H9 (cell line): ENCODE measurements around the gene BMP5. TPM values are rescaled to one million over a fixed set of nuclear protein-coding genes. Genes with fewer than 3 reads are reported as not detected.

ENCODE experiments used
- DNase-seq: peaks from one replicate; pipeline ENCODE4 v3.0.0-alpha.2; 2017
- H2AFZ ChIP-seq: one replicate; pipeline ENCODE4 v1.6.1; 2013; ENCODE audit warnings: mild to moderate bottlenecking, low read length, control low read depth, moderate library complexity
- H2AK5ac ChIP-seq: 2 replicates; pipeline ENCODE4 v1.6.1; 2013; ENCODE audit warnings: low read length, control low read depth, mixed read lengths; ENCODE audit not compliant: insufficient read length
- H2BK120ac ChIP-seq: one replicate; pipeline ENCODE4 v1.6.1; 2013; ENCODE audit warnings: low read depth, mild to moderate bottlenecking, low read length, control low read depth, inconsistent platforms; ENCODE audit not compliant: poor library complexity, severe bottlenecking
- H2BK12ac ChIP-seq: 2 replicates; pipeline ENCODE4 v1.6.1; 2013; ENCODE audit warnings: low read length, control low read depth, mixed read lengths, low read depth; ENCODE audit not compliant: insufficient read length
- H2BK15ac ChIP-seq: 2 replicates; pipeline ENCODE4 v1.6.1; 2013; ENCODE audit warnings: low read depth, low read length, control low read depth
- H2BK20ac ChIP-seq: one replicate; pipeline ENCODE4 v1.6.1; 2013; ENCODE audit warnings: low read depth, mild to moderate bottlenecking, low read length, control low read depth, inconsistent platforms; ENCODE audit not compliant: poor library complexity, severe bottlenecking
- H2BK5ac ChIP-seq: 2 replicates; pipeline ENCODE4 v1.6.1; 2013; ENCODE audit warnings: low read length, control low read depth, mixed read lengths; ENCODE audit not compliant: insufficient read length
- H3K14ac ChIP-seq: 2 replicates; pipeline ENCODE4 v1.6.1; 2013; ENCODE audit warnings: low read length, control low read depth; ENCODE audit not compliant: insufficient read depth
- H3K18ac ChIP-seq: 2 replicates; pipeline ENCODE4 v1.6.1; 2013; ENCODE audit warnings: low read depth, mild to moderate bottlenecking, mixed read lengths, low read length, control low read depth; ENCODE audit not compliant: insufficient read length
- H3K23ac ChIP-seq: 2 replicates; pipeline ENCODE4 v1.6.1; 2013; ENCODE audit warnings: low read length, control low read depth, mixed read lengths, low read depth; ENCODE audit not compliant: insufficient read length
- H3K23me2 ChIP-seq: 2 replicates; pipeline ENCODE4 v1.6.1; 2013; ENCODE audit warnings: low read depth, mild to moderate bottlenecking, mixed read lengths, low read length, control low read depth; ENCODE audit not compliant: insufficient read length, poor library complexity, severe bottlenecking
- H3K27ac ChIP-seq: 2 replicates; pipeline ENCODE4 v1.5.1; 2013; ENCODE audit warnings: low read length, control low read depth, mixed read lengths, low read depth; ENCODE audit not compliant: insufficient read length
- H3K27me3 ChIP-seq: 2 replicates; pipeline ENCODE4 v1.6.1; 2013; ENCODE audit warnings: low read length, control low read depth, inconsistent platforms; ENCODE audit not compliant: insufficient read depth
- H3K4ac ChIP-seq: 2 replicates; pipeline ENCODE4 v1.6.1; 2013; ENCODE audit warnings: low read depth, mild to moderate bottlenecking, control low read depth, inconsistent platforms, low read length, moderate library complexity
- H3K4me1 ChIP-seq: 2 replicates; pipeline ENCODE4 v1.6.1; 2013; ENCODE audit warnings: low read length, control low read depth, inconsistent platforms; ENCODE audit not compliant: insufficient read depth
- H3K4me2 ChIP-seq: 2 replicates; pipeline ENCODE4 v1.6.1; 2013; ENCODE audit warnings: low read length, control low read depth, mixed read lengths; ENCODE audit not compliant: insufficient read length, insufficient read depth
- H3K56ac ChIP-seq: 2 replicates; pipeline ENCODE4 v1.6.1; 2013; ENCODE audit warnings: low read depth, mild to moderate bottlenecking, mixed read lengths, low read length, control low read depth; ENCODE audit not compliant: insufficient read length
- H3K79me1 ChIP-seq: 2 replicates; pipeline ENCODE4 v1.6.1; 2013; ENCODE audit warnings: low read depth, mild to moderate bottlenecking, moderate library complexity, low read length, control low read depth, inconsistent platforms; ENCODE audit not compliant: insufficient read depth, poor library complexity, severe bottlenecking
- H3K79me2 ChIP-seq: 2 replicates; pipeline ENCODE4 v1.6.1; 2013; ENCODE audit warnings: low read length, control low read depth, inconsistent platforms; ENCODE audit not compliant: insufficient read depth
- H3K9ac ChIP-seq: 2 replicates; pipeline ENCODE4 v1.6.1; 2013; ENCODE audit warnings: low read length, control low read depth, mixed read lengths; ENCODE audit not compliant: insufficient read length; ENCODE audit errors: extremely low read depth
- H3K9me3 ChIP-seq: one replicate; pipeline ENCODE4 v1.6.1; 2013; ENCODE audit warnings: low read depth, low read length, inconsistent platforms; ENCODE audit not compliant: control insufficient read depth
- H3T11ph ChIP-seq: one replicate; pipeline ENCODE4 v1.6.1; 2013; ENCODE audit warnings: mild to moderate bottlenecking, low read length, control low read depth, inconsistent platforms
- H4K20me1 ChIP-seq: one replicate; pipeline ENCODE4 v1.6.1; 2013; ENCODE audit not compliant: control insufficient read depth, insufficient read length, insufficient read depth
- H4K5ac ChIP-seq: 2 replicates; pipeline ENCODE4 v1.6.1; 2013; ENCODE audit warnings: low read depth, mild to moderate bottlenecking, mixed read lengths, low read length, control low read depth; ENCODE audit not compliant: insufficient read length
- H4K8ac ChIP-seq: replicated peaks from 2 replicates; pipeline ENCODE4 v1.6.1; 2013; ENCODE audit warnings: low read length, control low read depth, mixed read lengths, low read depth; ENCODE audit not compliant: insufficient read length
- H4K91ac ChIP-seq: 2 replicates; pipeline ENCODE4 v1.6.1; 2013; ENCODE audit warnings: low read depth, mild to moderate bottlenecking, moderate library complexity, mixed read lengths, low read length, control low read depth; ENCODE audit not compliant: insufficient read length
- H3K27ac Mint-ChIP-seq, 3 experiments: 2 replicates in 2 of 3; 3 replicates in 1 of 3; pipeline ENCODE4 v1.8.0; 2020 to 2021; ENCODE audit warnings: mixed read lengths in 3 of 3, mild to moderate bottlenecking in 1 of 3, moderate library complexity in 1 of 3
- H3K27me3 Mint-ChIP-seq: 2 replicates; pipeline ENCODE4 v1.8.0; 2021; ENCODE audit warnings: low read depth, mild to moderate bottlenecking, moderate library complexity, mixed read lengths
- H3K36me3 Mint-ChIP-seq, 3 experiments: 2 replicates in 2 of 3; 3 replicates in 1 of 3; pipeline ENCODE4 v1.8.0; 2020 to 2021; ENCODE audit warnings: low read depth in 3 of 3, mixed read lengths in 3 of 3; ENCODE audit not compliant: insufficient read depth in 1 of 3
- H3K4me1 Mint-ChIP-seq, 2 experiments: 2 replicates each; pipeline ENCODE4 v1.8.0; 2020; ENCODE audit warnings: mixed read lengths in 2 of 2
- H3K4me3 Mint-ChIP-seq, 2 experiments: 2 replicates in 1 of 2; 3 replicates in 1 of 2; pipeline ENCODE4 v1.8.0; 2020 to 2021; ENCODE audit warnings: mild to moderate bottlenecking in 2 of 2, mixed read lengths in 2 of 2, moderate library complexity in 1 of 2
- H3K9me3 Mint-ChIP-seq, 2 experiments: 2 replicates in 1 of 2; 3 replicates in 1 of 2; pipeline ENCODE4 v1.8.0; 2020; ENCODE audit warnings: mild to moderate bottlenecking in 2 of 2, mixed read lengths in 2 of 2, moderate library complexity in 1 of 2
- WGBS: extraction: QIAGEN DNeasy Blood & Tissue Kit; methylation state at CpG from one replicate; pipeline ENCODE4 v1.1.7; 2013; ENCODE audit warnings: missing lambda C conversion rate, low lambda C conversion rate, mixed read lengths; ENCODE audit not compliant: insufficient read length; ENCODE audit errors: extremely low coverage; 5-methylcytosine and 5-hydroxymethylcytosine counted together
- total RNA-seq: library from RNA; stranded (reverse); gene quantifications from 2 replicates; pipeline ENCODE4 v1.2.1, GENCODE V29; 2021
- TF ChIP-seq, protein P1 (sequence below): fragments of 200-600 bp; sonication (generic); conservative IDR thresholded peaks from 3 replicates; pipeline ENCODE4 v1.8.0; 2021; ENCODE audit warnings: antibody characterized with exemption, mild to moderate bottlenecking

The BMP5 gene
- total RNA-seq, 1 experiment from 2014 or later, result not detected

- no peak overlapping the region for H3K27ac Mint-ChIP-seq
- TF ChIP-seq, protein P1, sequence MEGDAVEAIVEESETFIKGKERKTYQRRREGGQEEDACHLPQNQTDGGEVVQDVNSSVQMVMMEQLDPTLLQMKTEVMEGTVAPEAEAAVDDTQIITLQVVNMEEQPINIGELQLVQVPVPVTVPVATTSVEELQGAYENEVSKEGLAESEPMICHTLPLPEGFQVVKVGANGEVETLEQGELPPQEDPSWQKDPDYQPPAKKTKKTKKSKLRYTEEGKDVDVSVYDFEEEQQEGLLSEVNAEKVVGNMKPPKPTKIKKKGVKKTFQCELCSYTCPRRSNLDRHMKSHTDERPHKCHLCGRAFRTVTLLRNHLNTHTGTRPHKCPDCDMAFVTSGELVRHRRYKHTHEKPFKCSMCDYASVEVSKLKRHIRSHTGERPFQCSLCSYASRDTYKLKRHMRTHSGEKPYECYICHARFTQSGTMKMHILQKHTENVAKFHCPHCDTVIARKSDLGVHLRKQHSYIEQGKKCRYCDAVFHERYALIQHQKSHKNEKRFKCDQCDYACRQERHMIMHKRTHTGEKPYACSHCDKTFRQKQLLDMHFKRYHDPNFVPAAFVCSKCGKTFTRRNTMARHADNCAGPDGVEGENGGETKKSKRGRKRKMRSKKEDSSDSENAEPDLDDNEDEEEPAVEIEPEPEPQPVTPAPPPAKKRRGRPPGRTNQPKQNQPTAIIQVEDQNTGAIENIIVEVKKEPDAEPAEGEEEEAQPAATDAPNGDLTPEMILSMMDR, result no peak
Measured at GRCh38 chr6:55776113-55776512, 99.3 kb downstream of the BMP5 start.

More at GRCh38 chr6:55776113-55776512, 99.3 kb downstream of the BMP5 start:
- no peaks in the 10 kb centered on the region for H3K4me1 ChIP-seq
- no peak overlapping the region for H2AFZ ChIP-seq
- no peak overlapping the region for H2BK12ac ChIP-seq
- no peak overlapping the region for H4K91ac ChIP-seq
- no peak overlapping the region for H3K9ac ChIP-seq
- H3K79me1 ChIP-seq, result no peaks in the 10 kb centered on the region
- DNase-seq, result no peak
- H3K23me2 ChIP-seq, result no peaks in the 10 kb centered on the region
- H3K56ac ChIP-seq, result no peak overlapping the region
- no peak overlapping the region for H3K14ac ChIP-seq
- no CpG with 5 or more reads among the region's 1 CpG for WGBS
- no peak overlapping the region for H3K18ac ChIP-seq
- H4K8ac ChIP-seq, result no peak overlapping the region
- H3K36me3 Mint-ChIP-seq, result no peaks in the 10 kb centered on the region
- H3K27me3 ChIP-seq, result no peaks in the 10 kb centered on the region
- H3K79me2 ChIP-seq, result no peaks in the 10 kb centered on the region
- no peak overlapping the region for H2AK5ac ChIP-seq
- no peaks in the 10 kb centered on the region for H3K9me3 ChIP-seq
- H2BK15ac ChIP-seq, result no peak overlapping the region
- no peak overlapping the region for H3K4me3 Mint-ChIP-seq
- H3K9me3 Mint-ChIP-seq, result no peaks in the 10 kb centered on the region
- no peak overlapping the region for H3K4me2 ChIP-seq
- H4K20me1 ChIP-seq, result no peaks in the 10 kb centered on the region
- H3T11ph ChIP-seq, result no peak overlapping the region
- H3K4me1 Mint-ChIP-seq, result peaks cover 12% of the 10 kb centered on the region in 2 experiments
- no peak overlapping the region for H2BK120ac ChIP-seq
- no peak overlapping the region for H3K4ac ChIP-seq
- no peak overlapping the region for H3K27ac ChIP-seq
- no peak overlapping the region for H2BK20ac ChIP-seq
- H2BK5ac ChIP-seq, result no peak overlapping the region
- H3K27me3 Mint-ChIP-seq, result no peaks in the 10 kb centered on the region
- H4K5ac ChIP-seq, result no peak overlapping the region
- no peak overlapping the region for H3K23ac ChIP-seq
